HS-5 (cell line): Measurements from ENCODE around the gene AGBL1.
"Not testable (repeated sequence)": the region's sequence is repeated elsewhere in the genome, so short reads cannot be mapped to it uniquely, and the experiment has no call there.

Experiments used
- DNase-seq: peaks from one replicate; pipeline ENCODE4 v3.0.0-alpha.2; 2012; ENCODE audit warnings: low read depth

AGBL1 gene

GRCh38 chr15:86871964-86872363, 792.3 kb downstream of the AGBL1 start:
- DNase-seq = no peak

GRCh38 chr15:86872782-86873181, 793.1 kb downstream of the AGBL1 start:
- DNase-seq = no peak

DNA sequence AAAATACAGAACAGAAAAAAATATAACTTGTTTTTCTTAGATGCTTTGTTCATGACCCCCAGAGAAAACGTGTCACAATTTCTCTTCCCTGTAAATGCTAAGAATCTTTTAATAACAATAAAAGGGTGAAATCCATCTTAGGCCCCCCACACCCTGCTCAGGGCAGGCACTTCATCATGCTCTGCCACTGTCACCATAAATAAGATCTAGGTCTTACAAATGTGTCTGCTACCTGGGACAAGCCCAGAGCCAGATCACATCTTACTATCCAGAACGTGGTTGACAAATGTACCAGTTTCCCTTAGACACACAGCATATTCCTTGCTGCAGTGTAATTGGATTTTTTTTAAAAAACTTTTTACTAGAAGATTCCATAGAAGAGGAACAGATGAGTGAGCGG, 795.4 kb downstream of the AGBL1 start:
- DNase-seq = no peak

- no peak for DNase-seq
These were observed 796.8 kb downstream of the AGBL1 start for GRCh38 chr15:86876387-86876944.

GRCh38 chr15:86877171-86877631, 797.5 kb downstream of the AGBL1 start:
- no peak for DNase-seq

DNA sequence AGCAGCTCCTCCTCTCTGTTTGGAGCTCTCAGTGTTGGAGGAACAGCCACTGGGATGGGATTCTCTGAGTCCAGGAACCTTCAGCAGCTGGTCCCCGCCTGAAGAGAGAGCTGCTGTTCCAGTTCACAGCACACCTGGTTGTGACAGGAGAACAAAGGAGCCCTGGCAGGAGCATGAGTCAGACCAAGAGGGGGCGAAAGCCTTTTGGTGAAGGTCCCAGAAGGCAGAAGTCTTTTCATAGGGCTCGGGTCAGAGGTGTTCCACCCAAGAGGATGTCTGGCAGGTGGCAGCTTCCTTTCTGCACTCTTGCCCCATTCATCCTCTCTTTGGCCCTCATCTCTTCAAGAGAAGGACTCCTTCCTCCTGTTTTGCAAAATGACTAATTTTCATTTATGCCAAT, 799.2 kb downstream of the AGBL1 start:
- DNase-seq = not testable (repeated sequence)

- DNase-seq = no peak
These were observed 799.9 kb downstream of the AGBL1 start for GRCh38 chr15:86879250-86880229.

- DNase-seq = no peak
These were observed 805.9 kb downstream of the AGBL1 start for GRCh38 chr15:86885616-86886015.

- DNase-seq = no peak
These were observed 813.2 kb downstream of the AGBL1 start for GRCh38 chr15:86892774-86893449.

DNA sequence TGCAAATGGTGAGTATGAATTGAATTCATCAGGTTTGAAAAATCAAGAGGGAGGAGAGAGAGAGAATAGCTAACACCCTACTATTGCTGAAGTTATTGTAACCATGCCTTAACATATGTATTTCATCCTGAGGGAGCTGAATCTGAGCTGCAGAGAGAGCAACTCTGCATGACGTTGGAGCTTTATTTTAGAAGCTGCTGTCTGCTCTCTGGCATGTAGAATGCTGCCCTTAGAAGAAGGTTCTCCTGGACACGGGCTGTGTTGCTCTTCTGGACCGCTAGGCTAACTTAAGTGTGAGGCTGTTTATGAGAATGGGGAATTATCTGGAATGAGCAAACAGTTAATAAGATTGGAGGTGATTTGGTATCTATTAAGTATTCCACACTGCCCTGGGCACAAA, 814.6 kb downstream of the AGBL1 start:
- no peak for DNase-seq

DNA sequence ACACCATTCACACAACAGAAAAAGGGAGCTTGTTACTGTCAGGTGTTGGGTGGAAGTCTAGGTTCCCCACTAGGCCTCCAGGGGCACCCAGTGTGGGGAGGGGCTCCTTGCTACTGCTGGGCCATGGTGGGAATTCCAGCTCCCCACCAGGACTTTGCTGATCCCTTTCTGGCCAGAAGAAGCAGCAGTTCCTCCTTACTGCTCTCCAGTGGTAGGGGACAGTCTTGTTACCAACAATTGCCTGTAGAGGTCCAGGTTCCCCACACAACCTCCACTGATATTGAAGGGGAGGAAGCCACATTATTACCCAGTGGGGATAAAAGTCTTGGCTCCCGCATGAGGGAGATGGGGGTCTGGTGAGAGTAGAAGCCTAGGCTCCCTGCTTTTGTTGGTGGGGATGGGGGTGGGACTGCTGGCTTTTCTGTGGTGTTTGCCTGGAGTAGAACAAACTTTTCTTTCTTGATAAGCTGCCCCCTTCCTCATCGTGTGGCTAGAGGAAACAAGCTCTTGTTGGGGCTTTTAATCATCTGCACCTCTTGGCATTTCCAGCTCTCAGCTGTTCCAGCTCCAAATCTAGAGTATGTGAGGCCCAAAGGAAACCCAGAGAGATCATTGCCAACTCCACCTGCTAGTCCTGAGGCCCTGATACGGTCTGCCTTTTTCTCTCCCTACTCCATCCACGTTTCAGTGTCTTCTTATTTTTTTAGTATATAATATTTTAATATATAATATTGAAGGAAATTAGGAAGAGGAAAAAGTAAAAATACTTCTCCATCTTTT, 824.2 kb downstream of the AGBL1 start:
- DNase-seq = no peak

GRCh38 chr15:86905625-86906256, 826.1 kb downstream of the AGBL1 start:
- no peak for DNase-seq

DNA sequence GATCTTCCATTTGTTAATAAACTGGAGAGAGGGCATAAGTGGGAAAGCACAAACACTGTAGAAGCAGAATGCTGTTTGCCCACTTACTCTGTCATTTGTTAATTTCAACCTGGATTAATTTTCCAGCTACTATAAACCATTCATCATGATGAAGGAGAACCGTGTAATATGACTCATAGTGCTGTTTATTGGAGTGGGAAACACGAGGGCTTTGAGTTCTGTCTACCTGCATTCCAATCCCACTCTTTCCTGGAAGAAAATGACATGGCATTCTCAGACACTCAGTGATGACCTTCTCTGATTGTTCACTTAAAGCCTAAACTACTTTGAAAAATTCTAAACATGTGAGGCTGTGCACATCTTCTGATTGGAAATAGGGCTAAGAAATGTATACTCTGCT, 826.7 kb downstream of the AGBL1 start:
- DNase-seq = no peak

DNA sequence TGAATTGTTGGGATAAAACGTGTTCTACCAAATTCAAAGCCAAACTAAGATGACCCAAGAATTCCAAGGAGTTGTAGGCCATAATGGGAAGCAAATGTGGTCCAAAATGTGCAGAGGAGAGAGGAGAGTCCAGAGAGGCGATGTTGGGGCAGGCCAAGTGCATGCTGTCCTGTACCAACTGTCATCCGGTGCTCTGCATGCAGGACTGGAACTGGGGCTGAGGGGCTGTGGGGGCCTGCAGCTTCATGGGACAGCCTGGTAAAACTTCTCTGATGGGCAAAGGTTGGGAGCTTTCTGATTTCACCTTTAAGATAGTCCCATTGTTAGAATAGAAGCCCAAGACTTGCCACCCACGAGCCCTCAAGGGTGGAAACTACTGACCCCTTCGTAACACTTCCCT, 831.4 kb downstream of the AGBL1 start:
- DNase-seq = no peak

DNA sequence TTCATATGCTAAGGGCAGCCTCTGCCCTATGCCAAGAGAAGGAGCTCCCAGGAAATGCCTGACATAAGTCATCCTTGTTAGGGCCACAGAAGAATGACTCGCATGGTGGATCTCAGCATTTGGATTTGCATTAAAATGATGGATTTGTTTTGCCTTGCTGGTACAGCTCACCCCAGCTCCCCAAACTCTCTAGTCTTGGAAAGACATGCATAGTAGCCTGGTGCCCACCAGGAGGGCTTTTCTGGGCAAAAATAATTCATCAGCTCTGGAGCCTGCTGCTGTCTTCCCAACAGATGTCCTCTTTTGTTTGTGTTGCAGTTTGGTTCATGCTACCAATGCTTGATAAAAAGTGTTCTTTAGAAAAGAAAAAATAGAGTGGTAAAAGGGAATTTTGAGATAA, 833.0 kb downstream of the AGBL1 start:
- no peak for DNase-seq

- DNase-seq = no peak
These were observed 836.2 kb downstream of the AGBL1 start for GRCh38 chr15:86915811-86916331.

DNA sequence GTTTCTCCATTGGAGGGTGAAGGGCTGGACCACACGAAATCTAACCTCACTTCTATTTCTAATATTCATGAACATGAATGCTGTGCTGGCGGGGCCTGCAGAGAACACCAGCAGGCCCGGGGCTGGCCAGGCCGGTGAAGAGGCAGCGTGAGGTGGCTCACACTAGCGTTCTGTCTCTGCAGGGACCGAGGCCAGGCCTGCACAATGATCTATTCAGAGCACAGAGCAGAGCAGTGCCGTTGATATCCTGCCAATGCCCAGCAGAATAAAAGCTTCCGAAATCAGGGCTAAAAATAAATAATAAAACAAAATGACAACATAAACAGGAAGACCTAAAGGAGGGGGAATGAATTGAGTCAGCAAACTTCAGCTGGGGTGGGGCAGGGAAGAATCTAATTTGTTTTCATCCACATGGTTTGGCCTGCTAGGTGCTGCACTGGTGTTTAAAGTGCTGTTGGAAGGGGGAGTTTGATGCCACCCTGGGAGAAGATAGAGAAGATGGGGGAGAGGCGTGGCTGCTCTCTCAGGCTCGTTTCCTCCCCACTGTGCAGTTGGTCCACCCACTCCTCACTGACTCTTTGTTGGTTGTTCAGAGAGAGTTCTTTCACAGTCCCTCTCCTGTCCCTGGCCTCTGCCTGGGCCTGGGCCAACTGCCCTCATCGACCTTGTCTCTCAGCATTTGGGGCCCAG, 837.1 kb downstream of the AGBL1 start:
- DNase-seq = no peak

GRCh38 chr15:86917361-86917671, 837.6 kb downstream of the AGBL1 start:
- DNase-seq = no peak

- no peak for DNase-seq
These were observed 839.9 kb downstream of the AGBL1 start for GRCh38 chr15:86919581-86919980.

- DNase-seq = no peak
These were observed 849.8 kb downstream of the AGBL1 start for GRCh38 chr15:86929461-86929860.

GRCh38 chr15:86932456-86932855, 852.8 kb downstream of the AGBL1 start:
- no peak for DNase-seq
